ENCODE data around the gene ITGA3. TPM values are rescaled to one million over a fixed set of nuclear protein-coding genes. Genes with fewer than 3 reads are reported as not detected.
A peak's percentile ranks its signal among the peaks of the same experiment; 100 is the strongest.

The ITGA3 gene
- polyA plus RNA-seq, 2 donors, result 38.3 to 41.8 TPM

DNA sequence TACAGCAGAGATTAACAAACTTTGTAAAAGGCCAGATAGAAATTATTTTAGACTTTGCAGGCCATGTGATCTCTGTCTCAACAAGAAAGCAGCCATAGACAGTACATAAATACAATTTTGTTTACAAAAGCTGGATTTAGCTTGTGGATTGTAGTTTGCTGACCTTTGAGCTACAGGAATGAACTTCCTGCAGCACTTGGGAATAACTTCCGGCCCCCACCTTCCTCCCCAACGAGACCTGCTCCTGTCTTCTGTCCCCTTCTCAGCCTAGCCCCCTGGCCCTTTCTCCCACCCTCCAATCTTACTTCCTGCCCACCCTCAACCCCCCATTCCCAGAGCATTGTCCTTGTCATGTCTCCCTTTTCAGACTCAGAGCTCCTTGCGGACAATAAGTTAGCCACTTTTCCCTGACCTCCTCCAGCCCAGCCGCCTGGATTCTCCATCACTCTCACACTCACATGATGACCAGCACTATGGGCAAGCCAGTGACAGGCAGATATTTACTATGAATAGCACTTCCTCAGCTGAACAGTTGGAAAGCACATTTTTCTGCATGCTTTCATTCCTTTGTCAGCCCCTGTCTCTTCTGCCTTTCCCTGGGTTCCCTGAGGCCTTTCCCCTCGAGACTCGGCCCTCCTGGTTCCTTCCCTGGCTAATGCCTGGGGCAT lies 33.3 kb upstream of the ITGA3 start:
- Histone ChIP-seq H3K4me3 (ENCODE audit: low read depth in 1 of 2, low read length in 2 of 2) (no peak overlapping the region), H3K27ac (ENCODE audit: low read depth in 2 of 2, low read length in 1 of 2) (no peak overlapping the region), H3K4me1 (ENCODE audit: control insufficient read depth in 2 of 2, insufficient read depth in 2 of 2, low read length in 1 of 2) (peaks cover 0 to 11% of the 10 kb centered on the region in 2 donors), H3K27me3 (ENCODE audit: control insufficient read depth in 1 of 2, insufficient read depth in 2 of 2, low read length in 2 of 2) (no peaks in the 10 kb centered on the region), H3K9me3 (ENCODE audit: control insufficient read depth in 2 of 2, insufficient read depth in 1 of 2, low read depth in 1 of 2, low read length in 1 of 2) (no peaks in the 10 kb centered on the region), H3K36me3 (ENCODE audit: control insufficient read depth in 2 of 2, insufficient read depth in 2 of 2, low read length in 1 of 2) (no peaks in the 10 kb centered on the region)
- WGBS, 2 donors, result 58 to 62% methylated on average over 6 of the region's 6 CpGs

DNA sequence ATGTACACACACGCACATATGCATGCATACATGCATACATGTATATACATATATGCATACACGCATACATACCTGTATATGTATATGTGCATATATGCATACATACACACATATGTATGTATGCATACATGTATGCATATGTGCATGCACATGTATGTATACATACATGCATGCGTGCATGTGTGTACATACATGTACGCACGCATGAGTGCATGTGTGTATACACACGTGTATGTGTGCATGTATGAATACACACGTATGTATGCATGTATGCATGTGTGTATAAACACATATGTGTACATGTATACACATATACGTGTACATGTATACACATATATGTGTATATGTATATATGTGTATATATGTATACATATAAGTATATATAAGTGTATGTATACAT lies 32.4 kb upstream of the ITGA3 start:
- peaks cover 4 to 19% of the 10 kb centered on the region in 2 donors for H3K4me1 ChIP-seq (ENCODE audit: control insufficient read depth in 2 of 2, insufficient read depth in 2 of 2, low read length in 1 of 2)
- no peak overlapping the region for H3K4me3 ChIP-seq (ENCODE audit: low read depth in 1 of 2, low read length in 2 of 2)
- H3K9me3 ChIP-seq (ENCODE audit: control insufficient read depth in 2 of 2, insufficient read depth in 1 of 2, low read depth in 1 of 2, low read length in 1 of 2), result no peaks in the 10 kb centered on the region
- H3K27me3 ChIP-seq (ENCODE audit: control insufficient read depth in 1 of 2, insufficient read depth in 2 of 2, low read length in 2 of 2), result no peaks in the 10 kb centered on the region
- 65 to 68% methylated on average over 8 of the region's 8 CpGs for WGBS, 2 donors
- H3K36me3 ChIP-seq (ENCODE audit: control insufficient read depth in 2 of 2, insufficient read depth in 2 of 2, low read length in 1 of 2), result no peaks in the 10 kb centered on the region
- no peak overlapping the region for H3K27ac ChIP-seq (ENCODE audit: low read depth in 2 of 2, low read length in 1 of 2)

- H3K27me3 ChIP-seq (ENCODE audit: control insufficient read depth in 1 of 2, insufficient read depth in 2 of 2, low read length in 2 of 2), result no peaks in the 10 kb centered on the region
- no peaks in the 10 kb centered on the region for H3K36me3 ChIP-seq (ENCODE audit: control insufficient read depth in 2 of 2, insufficient read depth in 2 of 2, low read length in 1 of 2)
- whole genome bisulfite sequencing, 2 donors, result 42 to 54% methylated on average over 7 of the region's 7 CpGs
- H3K9me3 ChIP-seq (ENCODE audit: control insufficient read depth in 2 of 2, insufficient read depth in 1 of 2, low read depth in 1 of 2, low read length in 1 of 2), result no peaks in the 10 kb centered on the region
- no peak overlapping the region for H3K27ac ChIP-seq (ENCODE audit: low read depth in 2 of 2, low read length in 1 of 2)
- H3K4me1 ChIP-seq (ENCODE audit: control insufficient read depth in 2 of 2, insufficient read depth in 2 of 2, low read length in 1 of 2), result peaks cover 4 to 19% of the 10 kb centered on the region in 2 donors
- no peak overlapping the region for H3K4me3 ChIP-seq (ENCODE audit: low read depth in 1 of 2, low read length in 2 of 2)
Observed at GRCh38 chr17:50024808-50025207, 31.1 kb upstream of the ITGA3 start.

- peaks cover 4 to 14% of the 10 kb centered on the region in 2 donors for H3K4me1 ChIP-seq (ENCODE audit: control insufficient read depth in 2 of 2, insufficient read depth in 2 of 2, low read length in 1 of 2)
- H3K27ac ChIP-seq (ENCODE audit: low read depth in 2 of 2, low read length in 1 of 2), result no peak overlapping the region
- 60 to 62% methylated on average over 8 of the region's 8 CpGs for WGBS, 2 donors
Observed at GRCh38 chr17:50026046-50026675, 29.7 kb upstream of the ITGA3 start.

DNA sequence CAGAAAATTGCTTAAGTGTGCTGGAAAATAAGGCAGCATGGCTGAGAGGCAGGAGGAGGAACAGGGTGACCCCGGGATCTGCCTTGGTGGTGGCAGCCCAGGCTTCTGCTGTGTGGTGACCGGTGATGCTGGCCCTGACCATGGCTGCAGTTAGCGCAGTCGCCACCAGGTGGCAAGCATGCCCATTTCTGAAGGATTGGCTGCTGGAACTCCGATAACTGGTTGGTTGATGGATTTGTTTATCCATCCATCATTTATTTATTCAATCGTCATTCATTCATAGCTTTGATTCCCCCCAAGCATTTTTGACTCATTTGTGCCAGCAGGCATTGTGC lies 29.1 kb upstream of the ITGA3 start:
- 0 to 1% methylated on average over 6 of the region's 6 CpGs for WGBS, 2 donors
- H3K4me3 ChIP-seq (ENCODE audit: low read depth in 1 of 2, low read length in 2 of 2), result no peak overlapping the region
- no peaks in the 10 kb centered on the region for H3K36me3 ChIP-seq (ENCODE audit: control insufficient read depth in 2 of 2, insufficient read depth in 2 of 2, low read length in 1 of 2)
- no peaks in the 10 kb centered on the region for H3K9me3 ChIP-seq (ENCODE audit: control insufficient read depth in 2 of 2, insufficient read depth in 1 of 2, low read depth in 1 of 2, low read length in 1 of 2)
- no peak overlapping the region for H3K27ac ChIP-seq (ENCODE audit: low read depth in 2 of 2, low read length in 1 of 2)
- no peaks in the 10 kb centered on the region for H3K27me3 ChIP-seq (ENCODE audit: control insufficient read depth in 1 of 2, insufficient read depth in 2 of 2, low read length in 2 of 2)
- peaks cover 4 to 14% of the 10 kb centered on the region in 2 donors for H3K4me1 ChIP-seq (ENCODE audit: control insufficient read depth in 2 of 2, insufficient read depth in 2 of 2, low read length in 1 of 2)

More at GRCh38 chr17:50026046-50026675, 29.7 kb upstream of the ITGA3 start:
- Histone ChIP-seq H3K36me3 (ENCODE audit: control insufficient read depth in 2 of 2, insufficient read depth in 2 of 2, low read length in 1 of 2) (no peaks in the 10 kb centered on the region), H3K27me3 (ENCODE audit: control insufficient read depth in 1 of 2, insufficient read depth in 2 of 2, low read length in 2 of 2) (no peaks in the 10 kb centered on the region), H3K9me3 (ENCODE audit: control insufficient read depth in 2 of 2, insufficient read depth in 1 of 2, low read depth in 1 of 2, low read length in 1 of 2) (no peaks in the 10 kb centered on the region), H3K4me3 (ENCODE audit: low read depth in 1 of 2, low read length in 2 of 2) (no peak overlapping the region)

DNA sequence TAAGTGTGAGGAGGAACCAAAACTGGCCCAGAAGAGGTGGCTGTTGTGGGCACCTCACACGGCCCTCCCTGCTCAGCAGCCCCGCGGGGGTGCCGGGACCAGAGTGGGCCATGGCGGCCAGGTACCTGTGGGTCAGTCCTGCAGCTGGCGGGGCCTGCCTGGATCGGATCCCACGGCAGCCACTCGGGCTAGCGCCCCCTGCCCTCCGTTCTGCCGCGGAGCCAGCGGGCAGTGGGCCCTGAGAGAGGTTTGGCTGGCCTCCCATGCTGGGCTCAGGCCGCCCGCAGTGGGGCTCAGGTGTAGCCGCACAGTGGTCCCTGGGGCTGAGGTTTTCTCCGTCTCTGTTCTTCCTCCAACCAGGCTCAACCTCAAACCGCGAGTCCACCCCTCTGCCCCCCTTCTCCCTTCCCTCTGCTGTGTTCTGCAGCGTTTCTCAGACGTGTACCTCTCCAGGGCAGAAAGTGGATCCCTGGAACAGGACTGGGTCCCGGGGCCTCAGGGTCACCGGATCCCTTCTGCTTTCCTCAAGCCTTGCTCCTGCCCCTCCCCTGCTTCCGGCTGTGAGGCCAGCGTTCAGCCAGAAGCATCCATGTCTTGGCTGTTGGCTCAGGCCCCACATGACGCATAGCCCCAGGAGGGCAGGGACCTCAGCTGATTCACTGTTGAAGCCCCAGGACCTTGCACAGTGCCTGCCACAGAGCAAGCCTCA lies 28.6 kb upstream of the ITGA3 start:
- Histone ChIP-seq H3K4me3 (ENCODE audit: low read depth in 1 of 2, low read length in 2 of 2) (no peak overlapping the region), H3K27ac (ENCODE audit: low read depth in 2 of 2, low read length in 1 of 2) (peak overlapping the region in 1 of 2 donors; percentile 0), H3K36me3 (ENCODE audit: control insufficient read depth in 2 of 2, insufficient read depth in 2 of 2, low read length in 1 of 2) (no peaks in the 10 kb centered on the region), H3K9me3 (ENCODE audit: control insufficient read depth in 2 of 2, insufficient read depth in 1 of 2, low read depth in 1 of 2, low read length in 1 of 2) (no peaks in the 10 kb centered on the region), H3K27me3 (ENCODE audit: control insufficient read depth in 1 of 2, insufficient read depth in 2 of 2, low read length in 2 of 2) (no peaks in the 10 kb centered on the region), H3K4me1 (ENCODE audit: control insufficient read depth in 2 of 2, insufficient read depth in 2 of 2, low read length in 1 of 2) (peaks cover 4 to 14% of the 10 kb centered on the region in 2 donors)
- 3 to 5% methylated on average over 23 to 27 of the region's 27 CpGs for WGBS, 2 donors

GRCh38 chr17:50027881-50028735 lies 27.8 kb upstream of the ITGA3 start:
- Histone ChIP-seq H3K27ac (ENCODE audit: low read depth in 2 of 2, low read length in 1 of 2) (no peak overlapping the region), H3K27me3 (ENCODE audit: control insufficient read depth in 1 of 2, insufficient read depth in 2 of 2, low read length in 2 of 2) (no peaks in the 10 kb centered on the region), H3K4me1 (ENCODE audit: control insufficient read depth in 2 of 2, insufficient read depth in 2 of 2, low read length in 1 of 2) (peaks cover 4 to 14% of the 10 kb centered on the region in 2 donors), H3K4me3 (ENCODE audit: low read depth in 1 of 2, low read length in 2 of 2) (no peak overlapping the region), H3K9me3 (ENCODE audit: control insufficient read depth in 2 of 2, insufficient read depth in 1 of 2, low read depth in 1 of 2, low read length in 1 of 2) (no peaks in the 10 kb centered on the region), H3K36me3 (ENCODE audit: control insufficient read depth in 2 of 2, insufficient read depth in 2 of 2, low read length in 1 of 2) (no peaks in the 10 kb centered on the region)
- 39 to 48% methylated on average over 19 to 20 of the region's 20 CpGs for WGBS, 2 donors

- WGBS, 2 donors, result 86 to 87% methylated on average over 6 of the region's 6 CpGs
- H3K27me3 ChIP-seq (ENCODE audit: control insufficient read depth in 1 of 2, insufficient read depth in 2 of 2, low read length in 2 of 2), result no peaks in the 10 kb centered on the region
- H3K9me3 ChIP-seq (ENCODE audit: control insufficient read depth in 2 of 2, insufficient read depth in 1 of 2, low read depth in 1 of 2, low read length in 1 of 2), result no peaks in the 10 kb centered on the region
- H3K36me3 ChIP-seq (ENCODE audit: control insufficient read depth in 2 of 2, insufficient read depth in 2 of 2, low read length in 1 of 2), result no peaks in the 10 kb centered on the region
- H3K27ac ChIP-seq (ENCODE audit: low read depth in 2 of 2, low read length in 1 of 2), result no peak overlapping the region
- H3K4me1 ChIP-seq (ENCODE audit: control insufficient read depth in 2 of 2, insufficient read depth in 2 of 2, low read length in 1 of 2), result peaks cover 4 to 14% of the 10 kb centered on the region in 2 donors
- no peak overlapping the region for H3K4me3 ChIP-seq (ENCODE audit: low read depth in 1 of 2, low read length in 2 of 2)
Observed at GRCh38 chr17:50028736-50029120, 27.2 kb upstream of the ITGA3 start.

DNA sequence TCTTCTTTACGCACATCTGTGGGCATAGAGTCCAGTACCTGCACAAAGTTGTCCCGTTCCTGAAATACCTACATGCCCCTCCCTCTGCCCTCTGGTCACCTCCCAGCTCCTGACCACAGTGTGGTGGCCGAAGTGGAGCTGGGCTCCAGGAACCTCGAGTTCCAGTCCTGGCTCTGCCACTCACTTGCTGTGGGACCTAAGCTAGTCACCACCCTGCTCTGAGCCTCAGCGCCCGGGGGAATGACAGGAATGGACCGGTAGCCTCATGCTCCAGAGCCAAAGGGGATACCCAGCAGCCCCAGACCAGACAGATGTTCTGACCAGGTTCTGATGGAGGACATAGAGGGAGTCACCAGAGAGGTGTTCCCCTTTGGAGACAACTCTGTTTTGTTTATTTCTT lies 26.7 kb upstream of the ITGA3 start:
- WGBS, 2 donors, result 87 to 89% methylated on average over 7 of the region's 7 CpGs
- H3K9me3 ChIP-seq (ENCODE audit: control insufficient read depth in 2 of 2, insufficient read depth in 1 of 2, low read depth in 1 of 2, low read length in 1 of 2), result no peaks in the 10 kb centered on the region
- no peaks in the 10 kb centered on the region for H3K36me3 ChIP-seq (ENCODE audit: control insufficient read depth in 2 of 2, insufficient read depth in 2 of 2, low read length in 1 of 2)
- H3K27ac ChIP-seq (ENCODE audit: low read depth in 2 of 2, low read length in 1 of 2), result no peak overlapping the region
- H3K4me3 ChIP-seq (ENCODE audit: low read depth in 1 of 2, low read length in 2 of 2), result no peak overlapping the region
- no peaks in the 10 kb centered on the region for H3K27me3 ChIP-seq (ENCODE audit: control insufficient read depth in 1 of 2, insufficient read depth in 2 of 2, low read length in 2 of 2)
- H3K4me1 ChIP-seq (ENCODE audit: control insufficient read depth in 2 of 2, insufficient read depth in 2 of 2, low read length in 1 of 2), result peaks cover 4 to 14% of the 10 kb centered on the region in 2 donors
